HG02588 (cell line): ENCODE results near the gene SMYD3.

Source experiments
- ATAC-seq: cut with Tn5 transposase; IDR thresholded peaks from one replicate; pipeline ENCODE4 v1.9.1; 2021; ENCODE audit warnings: mild to moderate bottlenecking, moderate library complexity; ENCODE audit not compliant: unreplicated experiment

The SMYD3 gene

GRCh38 chr1:246317332-246318035, 189.6 kb downstream of the SMYD3 start:
- no peak for ATAC-seq

- no peak for ATAC-seq
Observed at GRCh38 chr1:246311461-246311860, 195.6 kb downstream of the SMYD3 start.

GRCh38 chr1:246309247-246309884, 197.7 kb downstream of the SMYD3 start:
- ATAC-seq, result no peak

- no peak for ATAC-seq
Observed at GRCh38 chr1:246308533-246309075, 198.5 kb downstream of the SMYD3 start.

GRCh38 chr1:246306415-246307037, 200.6 kb downstream of the SMYD3 start:
- no peak for ATAC-seq

- ATAC-seq, result no peak
Observed at GRCh38 chr1:246304484-246305259, 202.4 kb downstream of the SMYD3 start.

GRCh38 chr1:246302711-246303317, 204.3 kb downstream of the SMYD3 start:
- no peak for ATAC-seq

GRCh38 chr1:246302251-246302625, 204.8 kb downstream of the SMYD3 start:
- no peak for ATAC-seq

GRCh38 chr1:246301553-246302250, 205.4 kb downstream of the SMYD3 start:
- ATAC-seq, result no peak

- no peak for ATAC-seq
Observed at GRCh38 chr1:246300626-246301549, 206.2 kb downstream of the SMYD3 start.

- no peak for ATAC-seq
Observed at GRCh38 chr1:246297279-246298265, 209.5 kb downstream of the SMYD3 start.

GRCh38 chr1:246295968-246296367, 211.1 kb downstream of the SMYD3 start:
- no peak for ATAC-seq

GRCh38 chr1:246295340-246295739, 211.7 kb downstream of the SMYD3 start:
- no peak for ATAC-seq

GRCh38 chr1:246294263-246294662, 212.8 kb downstream of the SMYD3 start:
- no peak for ATAC-seq

GRCh38 chr1:246293366-246294121, 213.5 kb downstream of the SMYD3 start:
- no peak for ATAC-seq

- no peak for ATAC-seq
Observed at GRCh38 chr1:246292571-246292970, 214.5 kb downstream of the SMYD3 start.

- no peak for ATAC-seq
Observed at GRCh38 chr1:246291127-246291526, 216.0 kb downstream of the SMYD3 start.
